K562 (cell line): ENCODE data around the gene CNTROB. TPM values are rescaled to one million over a fixed set of nuclear protein-coding genes. Genes with fewer than 3 reads are reported as not detected.

Experiments used
- ATAC-seq: fragments of 200-7000 bp; cut with Tn5 transposase; 3 replicates; pipeline ENCODE4 v1.9.1; 2020; ENCODE audit warnings: moderate library complexity
- BruUV-seq: library from RNA; stranded (reverse); fragments of 400-500 nt; replicated peaks from 2 replicates; lab custom pipeline; 2021; lab: Mats Ljungman, UMichigan
- CTCF ChIA-PET: fragments of 300-600 bp; formaldehyde crosslinking; extraction: SDS; loops from one replicate; lab custom pipeline; 2021; ENCODE audit warnings: low intra/inter-chr PET ratio; lab: Yijun Ruan, JAX
- POLR2A ChIA-PET: fragments of 300-600, 350-650 bp; sonication (Branson Sonifier 250); formaldehyde crosslinking; extraction: SDS; loops from one replicate; lab custom pipeline; 2021; ENCODE audit warnings: antibody characterized with exemption, inconsistent platforms; lab: Yijun Ruan, JAX
- DNase-seq, 4 experiments: peaks; one replicate each; pipeline versions ENCODE4 v3.0.0 to v3.0.0-alpha.2; 2011 to 2018; ENCODE audit warnings: low spot score in 3 of 4, mixed read lengths in 3 of 4; ENCODE audit errors: extremely low read depth in 1 of 4
- FAIRE-seq: peaks from 2 replicates; lab custom pipeline; 2011; peaks lifted over from hg19 to GRCh38; lab: Jason Lieb, UNC
- H2AFZ ChIP-seq: 2 replicates; pipeline ENCODE4 v1.6.0; 2011; ENCODE audit warnings: low read depth, low read length, control low read depth, inconsistent platforms
- H3K27ac ChIP-seq: fragments of 200-600 bp; 3 replicates; pipeline ENCODE4 v1.8.0; 2011; ENCODE audit warnings: low read depth, mild to moderate bottlenecking, control low read depth, inconsistent platforms, low read length, moderate library complexity, mixed read lengths; ENCODE audit errors: extremely low read depth
- H3K27me3 ChIP-seq, 2 experiments: fragments of 300-600 bp in 1 of 2; 2 replicates in 1 of 2; 3 replicates in 1 of 2; pipeline versions ENCODE4 v1.6.0 to v1.8.0; 2011; ENCODE audit warnings: inconsistent platforms in 2 of 2, low read length in 2 of 2, mild to moderate bottlenecking in 1 of 2, mixed read lengths in 1 of 2, moderate library complexity in 1 of 2; ENCODE audit not compliant: control insufficient read depth in 2 of 2, insufficient read depth in 2 of 2
- H3K36me3 ChIP-seq: fragments of 300-600 bp; 3 replicates; pipeline ENCODE4 v1.8.0; 2011; ENCODE audit warnings: mild to moderate bottlenecking, low read length, inconsistent platforms; ENCODE audit not compliant: control insufficient read depth, insufficient read depth
- H3K4me1 ChIP-seq, 2 experiments: fragments of 200-600 bp in 1 of 2; replicated peaks in 1 of 2; 2 replicates in 1 of 2; 3 replicates in 1 of 2; pipeline versions ENCODE4 v1.5.1 to v1.8.0; 2011; ENCODE audit warnings: inconsistent platforms in 2 of 2, low read length in 2 of 2, mild to moderate bottlenecking in 1 of 2, mixed read lengths in 1 of 2, moderate library complexity in 1 of 2; ENCODE audit not compliant: control insufficient read depth in 2 of 2, insufficient read depth in 2 of 2
- H3K4me2 ChIP-seq: 2 replicates; pipeline ENCODE4 v1.6.1; 2011; ENCODE audit warnings: low read length, control low read depth, inconsistent platforms, mixed read lengths; ENCODE audit not compliant: insufficient read depth
- H3K4me3 ChIP-seq: fragments of 200-600 bp; sonication (generic), shearing (Covaris generic); 2 replicates; pipeline ENCODE4 v1.5.1; 2016; ENCODE audit warnings: control low read depth, inconsistent platforms
- H3K79me2 ChIP-seq: fragments of 200-600 bp; 3 replicates; pipeline ENCODE4 v1.8.0; 2011; ENCODE audit warnings: low read length, inconsistent platforms; ENCODE audit not compliant: control insufficient read depth, insufficient read depth
- H3K9ac ChIP-seq, 2 experiments: 2 replicates each; pipeline versions ENCODE4 v1.6.0 to v1.6.1; 2011; ENCODE audit warnings: low read depth in 2 of 2, low read length in 2 of 2, control low read depth in 1 of 2, inconsistent platforms in 1 of 2, mild to moderate bottlenecking in 1 of 2, mixed read lengths in 1 of 2; ENCODE audit not compliant: insufficient read depth in 1 of 2
- H3K9me1 ChIP-seq: one replicate; pipeline ENCODE4 v1.6.0; 2011; ENCODE audit warnings: inconsistent platforms, mild to moderate bottlenecking, low read length, moderate library complexity; ENCODE audit not compliant: control insufficient read depth, insufficient read depth
- H3K9me3 ChIP-seq: replicated peaks from 2 replicates; pipeline ENCODE4 v1.5.1; 2011; ENCODE audit warnings: low read depth, low read length, inconsistent platforms; ENCODE audit not compliant: control insufficient read depth, insufficient read depth
- H4K20me1 ChIP-seq: replicated peaks from 2 replicates; pipeline ENCODE4 v1.6.1; 2011; ENCODE audit warnings: low read length, inconsistent platforms, mixed read lengths; ENCODE audit not compliant: control insufficient read depth, insufficient read depth
- C11orf30 ChIP-seq: fragments of 450-650 bp; IDR thresholded peaks from 2 replicates; pipeline ENCODE4 v1.6.1; 2016; ENCODE audit warnings: low read depth, mild to moderate bottlenecking
- CBX5 ChIP-seq: IDR thresholded peaks from 2 replicates; pipeline ENCODE4 v1.6.1; 2014; ENCODE audit warnings: low read depth, borderline replicate concordance
- CHD4 ChIP-seq: fragments of 200-600 bp; sonication (generic); IDR thresholded peaks from 3 replicates; pipeline ENCODE4 v1.6.1; 2012; ENCODE audit warnings: low read depth, mild to moderate bottlenecking, mixed read lengths, low read length, inconsistent platforms; ENCODE audit not compliant: insufficient read depth, insufficient replicate concordance, poor library complexity, severe bottlenecking
- EWSR1 ChIP-seq: fragments of 450-650 bp; IDR thresholded peaks from 2 replicates; pipeline ENCODE4 v1.6.1; 2018; ENCODE audit warnings: borderline replicate concordance, mild to moderate bottlenecking, low read depth, moderate library complexity; ENCODE audit not compliant: partially characterized antibody
- ZNF212 ChIP-seq: fragments of 450-650 bp; formaldehyde crosslinking; IDR thresholded peaks from 2 replicates; pipeline ENCODE4 v1.4.0; 2020; ENCODE audit warnings: mild to moderate bottlenecking
- ZNF324 ChIP-seq: fragments of 250-450 bp; sonication (Bioruptor Pico); IDR thresholded peaks from 2 replicates; pipeline ENCODE4 v1.4.0; 2020; ENCODE audit warnings: mild to moderate bottlenecking
- in situ Hi-C: fragments of 300-500 bp; cut with MboI; formaldehyde crosslinking; loops from 4 replicates; pipeline ENCODE4 v1.15.0; 2018; ENCODE audit warnings: inconsistent platforms, mixed read lengths
- intact Hi-C: fragments of 100-400 bp; cut with micrococcal nuclease; formaldehyde crosslinking; loops from 2 replicates; pipeline ENCODE4 v1.14.2; 2022
- polyA plus RNA-seq, 8 experiments: library from polyadenylated mRNA; depleted of rRNA in 4 of 8; stranded (reverse) in 5 of 8; unstranded in 3 of 8; fragments of >200 nt; fragmentation: Nextera tagmentation in 2 of 8; fragmentation: Illumina TruSeq in 1 of 8; extraction: Ambion mirVana in 2 of 8; extraction: Trizol in 1 of 8; gene quantifications; 2 replicates each; pipeline versions ENCODE4 v1.2.1 to v1.2.3, GENCODE V29; 2011 to 2014; ENCODE audit warnings: inconsistent platforms in 1 of 8, missing spikeins in 1 of 8
- total RNA-seq, 7 experiments: library from RNA; depleted of rRNA in 6 of 7; stranded (reverse); fragments of >200 nt in 6 of 7; fragmentation: Illumina TruSeq in 2 of 7; extraction: Trizol in 2 of 7; gene quantifications; 2 replicates each; pipeline versions ENCODE4 v1.2.1 to v1.2.3, GENCODE V29; 2011 to 2021; ENCODE audit warnings: low replicate concordance in 1 of 7
- TF ChIP-seq, protein P1 (sequence below): sonication (generic); formaldehyde crosslinking; IDR thresholded peaks from 2 replicates; pipeline ENCODE4 v1.8.0; 2023; ENCODE audit warnings: mild to moderate bottlenecking, missing genetic modification reagents
- TF ChIP-seq, protein P2 (sequence below): sonication (generic); formaldehyde crosslinking; IDR thresholded peaks from 2 replicates; pipeline ENCODE4 v1.8.1; 2023; ENCODE audit warnings: missing genetic modification reagents, mild to moderate bottlenecking, borderline replicate concordance
- TF ChIP-seq, protein P3 (sequence below): fragments of 200-800 bp; sonication (Bioruptor generic); IDR thresholded peaks from 2 replicates; pipeline ENCODE4 v1.6.1; 2017; ENCODE audit warnings: missing genetic modification characterization, missing compliant biosample characterization

CNTROB gene
- total and polyA plus RNA-seq, 9 of the 15 experiments (the other 6 are each of a cell fraction or from before 2014, with no cell fraction given), result 1.9 to 33.3 (median 23.0) TPM

DNA sequence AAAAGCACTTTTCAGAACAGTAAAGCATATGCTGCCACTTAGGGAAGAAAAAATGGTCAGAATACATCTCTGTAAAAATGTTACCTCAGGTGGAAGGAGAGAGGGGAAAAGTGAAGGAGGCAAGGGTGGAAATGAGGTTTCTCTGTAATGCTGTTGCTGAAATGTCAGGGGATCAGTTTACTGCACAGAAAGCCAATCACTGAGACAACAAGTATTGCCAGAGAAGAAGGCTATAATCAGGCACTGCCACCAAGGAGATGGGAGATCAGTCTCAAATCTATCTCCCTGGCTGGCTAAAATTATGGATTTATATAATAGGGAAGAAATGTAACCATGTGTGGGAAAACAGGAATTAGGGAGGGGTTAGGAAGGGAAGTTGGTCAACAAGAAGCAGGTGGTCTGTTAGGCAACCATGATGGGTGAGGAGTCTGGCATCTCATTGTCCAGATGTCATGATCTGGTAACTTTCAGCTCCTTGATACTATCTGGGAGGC, 42.7 kb downstream of the CNTROB start:
- H3K4me1 ChIP-seq, result no peaks in the 10 kb centered on the region
- TF ChIP-seq EWSR1 (no peak), ZNF324 (no peak), ZNF212 (CRISPR knock-in tag) (no peak), C11orf30 (no peak), CHD4 (no peak), CBX5 (peak; percentile 57; the same call in 1 of the 2 replicates)
- TF ChIP-seq, protein P1, sequence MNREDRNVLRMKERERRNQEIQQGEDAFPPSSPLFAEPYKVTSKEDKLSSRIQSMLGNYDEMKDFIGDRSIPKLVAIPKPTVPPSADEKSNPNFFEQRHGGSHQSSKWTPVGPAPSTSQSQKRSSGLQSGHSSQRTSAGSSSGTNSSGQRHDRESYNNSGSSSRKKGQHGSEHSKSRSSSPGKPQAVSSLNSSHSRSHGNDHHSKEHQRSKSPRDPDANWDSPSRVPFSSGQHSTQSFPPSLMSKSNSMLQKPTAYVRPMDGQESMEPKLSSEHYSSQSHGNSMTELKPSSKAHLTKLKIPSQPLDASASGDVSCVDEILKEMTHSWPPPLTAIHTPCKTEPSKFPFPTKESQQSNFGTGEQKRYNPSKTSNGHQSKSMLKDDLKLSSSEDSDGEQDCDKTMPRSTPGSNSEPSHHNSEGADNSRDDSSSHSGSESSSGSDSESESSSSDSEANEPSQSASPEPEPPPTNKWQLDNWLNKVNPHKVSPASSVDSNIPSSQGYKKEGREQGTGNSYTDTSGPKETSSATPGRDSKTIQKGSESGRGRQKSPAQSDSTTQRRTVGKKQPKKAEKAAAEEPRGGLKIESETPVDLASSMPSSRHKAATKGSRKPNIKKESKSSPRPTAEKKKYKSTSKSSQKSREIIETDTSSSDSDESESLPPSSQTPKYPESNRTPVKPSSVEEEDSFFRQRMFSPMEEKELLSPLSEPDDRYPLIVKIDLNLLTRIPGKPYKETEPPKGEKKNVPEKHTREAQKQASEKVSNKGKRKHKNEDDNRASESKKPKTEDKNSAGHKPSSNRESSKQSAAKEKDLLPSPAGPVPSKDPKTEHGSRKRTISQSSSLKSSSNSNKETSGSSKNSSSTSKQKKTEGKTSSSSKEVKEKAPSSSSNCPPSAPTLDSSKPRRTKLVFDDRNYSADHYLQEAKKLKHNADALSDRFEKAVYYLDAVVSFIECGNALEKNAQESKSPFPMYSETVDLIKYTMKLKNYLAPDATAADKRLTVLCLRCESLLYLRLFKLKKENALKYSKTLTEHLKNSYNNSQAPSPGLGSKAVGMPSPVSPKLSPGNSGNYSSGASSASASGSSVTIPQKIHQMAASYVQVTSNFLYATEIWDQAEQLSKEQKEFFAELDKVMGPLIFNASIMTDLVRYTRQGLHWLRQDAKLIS (CRISPR knock-in tag), result no peak
- TF ChIP-seq, protein P2, sequence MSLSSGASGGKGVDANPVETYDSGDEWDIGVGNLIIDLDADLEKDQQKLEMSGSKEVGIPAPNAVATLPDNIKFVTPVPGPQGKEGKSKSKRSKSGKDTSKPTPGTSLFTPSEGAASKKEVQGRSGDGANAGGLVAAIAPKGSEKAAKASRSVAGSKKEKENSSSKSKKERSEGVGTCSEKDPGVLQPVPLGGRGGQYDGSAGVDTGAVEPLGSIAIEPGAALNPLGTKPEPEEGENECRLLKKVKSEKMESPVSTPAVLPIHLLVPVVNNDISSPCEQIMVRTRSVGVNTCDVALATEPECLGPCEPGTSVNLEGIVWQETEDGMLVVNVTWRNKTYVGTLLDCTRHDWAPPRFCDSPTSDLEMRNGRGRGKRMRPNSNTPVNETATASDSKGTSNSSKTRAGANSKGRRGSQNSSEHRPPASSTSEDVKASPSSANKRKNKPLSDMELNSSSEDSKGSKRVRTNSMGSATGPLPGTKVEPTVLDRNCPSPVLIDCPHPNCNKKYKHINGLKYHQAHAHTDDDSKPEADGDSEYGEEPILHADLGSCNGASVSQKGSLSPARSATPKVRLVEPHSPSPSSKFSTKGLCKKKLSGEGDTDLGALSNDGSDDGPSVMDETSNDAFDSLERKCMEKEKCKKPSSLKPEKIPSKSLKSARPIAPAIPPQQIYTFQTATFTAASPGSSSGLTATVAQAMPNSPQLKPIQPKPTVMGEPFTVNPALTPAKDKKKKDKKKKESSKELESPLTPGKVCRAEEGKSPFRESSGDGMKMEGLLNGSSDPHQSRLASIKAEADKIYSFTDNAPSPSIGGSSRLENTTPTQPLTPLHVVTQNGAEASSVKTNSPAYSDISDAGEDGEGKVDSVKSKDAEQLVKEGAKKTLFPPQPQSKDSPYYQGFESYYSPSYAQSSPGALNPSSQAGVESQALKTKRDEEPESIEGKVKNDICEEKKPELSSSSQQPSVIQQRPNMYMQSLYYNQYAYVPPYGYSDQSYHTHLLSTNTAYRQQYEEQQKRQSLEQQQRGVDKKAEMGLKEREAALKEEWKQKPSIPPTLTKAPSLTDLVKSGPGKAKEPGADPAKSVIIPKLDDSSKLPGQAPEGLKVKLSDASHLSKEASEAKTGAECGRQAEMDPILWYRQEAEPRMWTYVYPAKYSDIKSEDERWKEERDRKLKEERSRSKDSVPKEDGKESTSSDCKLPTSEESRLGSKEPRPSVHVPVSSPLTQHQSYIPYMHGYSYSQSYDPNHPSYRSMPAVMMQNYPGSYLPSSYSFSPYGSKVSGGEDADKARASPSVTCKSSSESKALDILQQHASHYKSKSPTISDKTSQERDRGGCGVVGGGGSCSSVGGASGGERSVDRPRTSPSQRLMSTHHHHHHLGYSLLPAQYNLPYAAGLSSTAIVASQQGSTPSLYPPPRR, result no peak
- TF ChIP-seq, protein P3, sequence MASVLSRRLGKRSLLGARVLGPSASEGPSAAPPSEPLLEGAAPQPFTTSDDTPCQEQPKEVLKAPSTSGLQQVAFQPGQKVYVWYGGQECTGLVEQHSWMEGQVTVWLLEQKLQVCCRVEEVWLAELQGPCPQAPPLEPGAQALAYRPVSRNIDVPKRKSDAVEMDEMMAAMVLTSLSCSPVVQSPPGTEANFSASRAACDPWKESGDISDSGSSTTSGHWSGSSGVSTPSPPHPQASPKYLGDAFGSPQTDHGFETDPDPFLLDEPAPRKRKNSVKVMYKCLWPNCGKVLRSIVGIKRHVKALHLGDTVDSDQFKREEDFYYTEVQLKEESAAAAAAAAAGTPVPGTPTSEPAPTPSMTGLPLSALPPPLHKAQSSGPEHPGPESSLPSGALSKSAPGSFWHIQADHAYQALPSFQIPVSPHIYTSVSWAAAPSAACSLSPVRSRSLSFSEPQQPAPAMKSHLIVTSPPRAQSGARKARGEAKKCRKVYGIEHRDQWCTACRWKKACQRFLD, result no peak
- TF ChIP-seq, all 486 proteins: peak for 1
- FAIRE-seq, result no peak
- no peak overlapping the region for H2AFZ ChIP-seq
- in situ Hi-C loops (no loop called here), intact Hi-C loops (no loop called here)
- no peaks in the 10 kb centered on the region for H3K36me3 ChIP-seq
- H3K9ac ChIP-seq, result no peak overlapping the region
- BruUV-seq, result no TSS peak
- DNase-seq, result no peak
- ChIA-PET POLR2A (no interaction called here), CTCF (no interaction called here)
- ATAC-seq, result no peak
- no peak overlapping the region for H3K27ac ChIP-seq
- no peak overlapping the region for H3K4me3 ChIP-seq
- H3K27me3 ChIP-seq, result peaks cover 5 to 6% of the 10 kb centered on the region in 2 experiments; a peak in 3 of 5 replicates
- H3K9me3 ChIP-seq, result no peaks in the 10 kb centered on the region; the same call in 1 of the 2 replicates
- H3K79me2 ChIP-seq, result no peaks in the 10 kb centered on the region
- H3K4me2 ChIP-seq, result no peak overlapping the region
- no peaks in the 10 kb centered on the region for H4K20me1 ChIP-seq
- H3K9me1 ChIP-seq, result no peaks in the 10 kb centered on the region
